Suppressor macrophage (primary cell): ENCODE results near the gene RBFOX2.
A peak's percentile ranks its signal among the peaks of the same experiment; 100 is the strongest.
"Not testable (repeated sequence)": the region's sequence is repeated elsewhere in the genome, so short reads cannot be mapped to it uniquely, and the experiment has no call there.

ENCODE experiments used
- DNase-seq, 4 experiments: peaks; one replicate each; pipeline ENCODE4 v3.0.0-alpha.2; 2020 to 2022

The RBFOX2 gene

DNA sequence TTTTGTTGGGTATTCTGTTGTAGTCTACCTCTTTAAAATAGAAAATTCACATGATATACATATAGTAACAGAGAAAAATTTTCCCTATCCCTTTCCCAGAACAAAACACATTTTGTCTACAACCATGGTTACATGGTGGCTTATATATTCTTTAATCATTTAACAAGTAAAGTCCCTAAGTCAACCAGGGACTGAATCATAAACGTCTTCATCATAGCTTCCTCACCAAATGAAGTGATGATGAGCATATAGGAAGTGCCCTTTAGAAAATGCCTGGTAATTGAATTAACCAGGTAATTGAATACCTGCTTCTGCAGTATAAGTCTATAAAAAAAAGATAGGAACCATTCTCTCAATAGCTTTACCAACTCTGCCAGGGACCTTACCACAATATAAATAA lies 209.7 kb downstream of the RBFOX2 start:
- no peak for DNase-seq

DNA sequence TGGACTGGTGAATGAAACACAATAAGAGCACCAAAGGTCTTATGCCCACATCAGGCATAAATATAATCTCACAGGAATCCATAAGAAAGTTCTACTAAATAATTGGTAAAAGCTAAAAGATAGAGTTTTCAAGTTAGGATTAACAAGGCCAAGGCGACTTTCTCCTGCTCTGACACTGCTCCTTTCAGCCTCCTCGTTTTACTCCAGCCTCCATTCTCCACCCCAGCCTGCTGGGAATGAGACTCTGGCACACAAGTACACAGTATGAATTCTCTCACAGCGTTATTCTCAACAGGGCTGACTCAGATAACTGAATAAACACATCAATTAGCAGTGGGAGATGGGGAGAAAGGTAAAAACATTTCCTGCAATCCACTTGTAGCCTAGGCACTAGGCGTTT lies 216.0 kb downstream of the RBFOX2 start:
- DNase-seq, result no peak

DNA sequence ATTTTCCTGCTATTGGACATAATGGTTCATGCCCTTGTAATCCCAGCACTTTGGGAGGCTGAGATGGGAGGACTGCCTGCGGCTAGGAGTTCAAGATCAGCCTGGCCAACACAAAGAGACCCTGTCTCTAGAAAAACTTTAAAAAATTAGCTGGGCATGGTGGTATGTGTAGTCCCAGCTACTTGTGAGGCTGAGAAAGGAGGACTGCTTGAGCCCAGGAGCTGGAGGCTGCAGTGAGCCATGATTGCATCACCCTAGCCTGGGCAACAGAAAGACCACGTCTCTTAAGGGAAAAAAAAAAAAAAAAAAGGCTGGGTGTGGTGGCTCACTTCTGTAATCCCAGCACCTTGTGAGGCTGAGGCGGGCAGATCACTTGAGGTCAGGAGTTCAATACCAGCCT lies 217.0 kb downstream of the RBFOX2 start:
- DNase-seq, result no peak

DNA sequence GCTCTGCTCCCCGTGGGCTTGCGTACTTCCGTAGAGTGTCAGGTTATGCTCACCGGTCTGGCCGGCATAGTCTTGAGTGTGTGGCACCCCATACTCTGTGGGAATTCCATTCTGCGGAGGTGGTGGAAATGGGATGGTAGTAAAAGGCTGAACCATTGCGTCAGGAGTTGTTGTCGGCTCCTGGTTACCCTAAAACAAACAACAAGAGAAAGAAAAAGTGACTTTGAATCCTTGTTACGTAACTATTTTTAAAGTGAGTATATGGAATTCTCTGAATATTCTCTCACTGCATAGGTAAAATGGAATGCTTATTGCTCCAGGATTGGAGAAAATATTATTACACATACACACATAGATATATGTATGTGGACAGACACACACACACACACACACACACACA lies 218.8 kb downstream of the RBFOX2 start:
- DNase-seq, result no peak

DNA sequence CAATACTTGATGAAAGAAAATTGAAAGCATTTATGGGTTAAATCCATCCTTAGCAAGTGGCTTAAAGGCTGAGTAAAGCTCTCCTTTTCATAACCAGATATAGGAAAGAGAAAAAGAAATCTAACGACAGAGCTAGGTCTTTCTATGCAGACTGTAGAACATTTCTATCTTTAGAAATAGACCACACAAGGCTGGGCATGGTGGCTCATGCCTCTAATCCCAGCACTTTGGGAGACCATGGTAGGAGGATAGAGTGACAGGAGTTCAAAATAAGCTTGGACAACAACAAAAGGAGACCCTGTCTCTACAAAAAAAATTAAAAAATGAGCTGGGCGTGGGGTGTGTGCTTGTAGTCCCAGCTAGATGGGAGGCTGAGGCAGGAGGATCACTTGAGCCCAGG lies 220.2 kb downstream of the RBFOX2 start:
- no peak for DNase-seq

DNA sequence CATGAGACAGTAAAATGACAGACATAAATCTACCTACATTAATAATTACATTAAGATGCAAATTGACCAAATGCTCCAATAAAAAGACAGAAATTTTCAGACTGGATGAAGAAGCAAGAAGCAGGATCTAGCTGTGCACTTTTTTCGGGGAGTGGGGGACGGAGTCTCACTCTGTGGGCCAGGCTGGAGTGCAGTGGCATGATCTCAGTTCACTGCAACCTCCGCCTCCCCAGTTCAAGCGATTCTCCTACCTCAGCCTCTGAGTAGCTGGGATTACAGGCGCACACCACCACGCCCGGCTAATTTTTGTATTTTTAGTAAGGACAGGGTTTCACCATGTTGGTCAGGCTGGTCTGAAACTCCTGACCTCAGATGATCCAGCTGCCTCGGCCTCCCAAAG lies 222.0 kb downstream of the RBFOX2 start:
- DNase-seq, result not testable (repeated sequence)

DNA sequence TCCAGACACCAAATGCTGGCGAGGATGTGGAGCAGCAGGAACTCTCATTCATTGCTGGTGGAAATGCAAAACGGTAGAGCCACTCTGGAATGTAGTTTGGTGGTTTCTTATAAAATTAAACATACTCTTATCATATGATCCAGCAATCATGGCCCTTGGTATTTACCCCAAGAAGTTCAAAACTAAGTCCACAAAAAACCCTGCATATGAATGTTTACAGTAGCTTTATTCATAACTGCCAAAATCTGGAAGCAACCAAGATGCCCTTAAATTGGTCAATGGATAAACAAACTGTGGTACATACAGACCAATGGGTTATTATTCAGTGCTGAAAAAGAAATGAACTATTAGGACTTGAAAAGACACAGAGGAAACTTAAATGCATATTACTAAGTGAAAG lies 223.2 kb downstream of the RBFOX2 start:
- DNase-seq, result no peak

DNA sequence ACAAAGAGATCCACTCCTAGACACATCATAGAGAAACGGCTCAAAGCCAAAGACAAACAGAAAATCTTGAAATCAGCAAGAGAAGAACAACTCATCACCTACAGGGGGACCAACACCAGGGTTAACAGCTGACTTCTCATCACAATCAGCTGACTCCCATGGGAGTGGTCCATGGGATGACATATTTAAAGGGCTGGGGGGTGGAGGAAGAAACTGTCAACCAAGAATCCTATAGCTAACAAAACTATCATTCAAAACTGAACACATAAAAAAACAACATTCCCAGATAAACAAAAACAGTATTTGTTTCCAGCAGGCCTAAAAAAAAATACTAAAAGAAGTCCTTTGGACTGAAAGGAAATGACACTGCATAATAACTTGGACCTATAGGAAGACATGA lies 224.2 kb downstream of the RBFOX2 start:
- no peak for DNase-seq

DNA sequence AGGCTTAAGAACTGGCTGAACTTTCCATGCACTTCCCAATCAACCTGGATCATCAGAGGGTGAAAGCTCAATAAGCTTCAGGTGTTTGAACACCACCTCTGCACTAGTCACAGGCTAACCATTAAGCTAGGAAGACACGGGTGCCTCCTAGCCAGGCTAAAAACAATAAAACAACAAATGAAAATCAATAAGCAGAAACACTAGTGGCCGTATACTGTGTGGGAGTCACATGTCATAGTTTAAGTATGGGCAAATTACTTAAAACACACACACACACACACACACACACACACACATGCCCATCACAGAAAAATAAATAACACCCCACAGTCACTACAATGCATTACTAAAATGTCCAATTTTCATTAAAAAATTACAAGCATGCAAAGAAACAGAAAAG lies 225.7 kb downstream of the RBFOX2 start:
- no peak for DNase-seq

DNA sequence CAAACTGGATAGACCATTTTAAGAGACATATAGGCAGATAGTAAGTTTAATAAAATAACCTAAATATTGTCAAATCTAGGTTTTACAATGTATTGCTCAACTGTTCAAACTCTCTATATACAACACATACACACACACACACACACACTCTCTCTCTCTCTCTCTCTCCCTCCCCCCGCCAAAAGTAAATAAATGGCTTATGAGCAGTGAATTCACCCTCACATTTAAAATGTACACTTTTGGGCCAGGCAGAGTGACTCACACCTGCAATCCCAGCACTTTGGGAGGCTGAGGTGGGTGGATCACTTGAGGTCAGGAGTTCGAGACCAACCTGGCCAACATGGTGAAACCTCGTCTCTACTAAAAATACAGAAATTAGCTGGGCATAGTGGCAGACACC lies 227.3 kb downstream of the RBFOX2 start:
- DNase-seq, result not testable (repeated sequence)

DNA sequence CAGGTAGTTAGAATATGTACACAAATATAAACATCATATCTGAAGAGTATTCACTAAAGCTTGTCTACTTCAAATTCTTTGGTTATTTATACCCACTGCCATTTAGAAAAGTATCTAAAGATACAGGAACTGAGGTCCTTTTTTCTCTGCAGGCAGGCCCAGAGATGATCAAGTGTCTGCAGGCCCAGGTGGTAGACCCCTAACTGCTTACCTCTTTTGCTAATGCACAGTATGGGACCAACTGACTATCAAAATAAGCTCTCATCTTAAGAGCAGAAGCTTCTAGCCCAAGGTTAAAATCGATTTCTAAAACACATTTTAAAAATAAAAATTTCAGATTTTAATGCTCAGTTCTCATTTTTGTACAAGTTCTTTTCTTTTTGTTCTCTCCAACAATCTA lies 229.5 kb downstream of the RBFOX2 start:
- DNase-seq, result no peak

DNA sequence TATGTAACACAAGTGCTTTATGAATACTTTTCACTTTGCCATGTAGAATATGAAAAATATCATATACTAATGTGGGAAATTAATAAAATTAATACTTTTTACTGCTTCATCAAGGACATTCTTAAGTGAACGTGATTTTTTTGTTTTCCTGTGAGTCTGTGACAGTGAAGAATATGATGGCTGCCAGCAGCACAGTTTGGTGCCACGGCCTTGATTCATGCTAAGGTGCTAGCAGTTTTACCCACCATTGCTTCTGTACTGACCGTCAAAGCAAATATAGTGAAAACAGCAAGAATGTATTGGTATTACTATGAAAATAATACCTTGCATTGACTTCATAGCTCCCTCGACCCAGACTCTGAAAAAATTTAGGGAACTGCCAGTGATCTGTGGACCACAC lies 231.2 kb downstream of the RBFOX2 start:
- no peak for DNase-seq

DNA sequence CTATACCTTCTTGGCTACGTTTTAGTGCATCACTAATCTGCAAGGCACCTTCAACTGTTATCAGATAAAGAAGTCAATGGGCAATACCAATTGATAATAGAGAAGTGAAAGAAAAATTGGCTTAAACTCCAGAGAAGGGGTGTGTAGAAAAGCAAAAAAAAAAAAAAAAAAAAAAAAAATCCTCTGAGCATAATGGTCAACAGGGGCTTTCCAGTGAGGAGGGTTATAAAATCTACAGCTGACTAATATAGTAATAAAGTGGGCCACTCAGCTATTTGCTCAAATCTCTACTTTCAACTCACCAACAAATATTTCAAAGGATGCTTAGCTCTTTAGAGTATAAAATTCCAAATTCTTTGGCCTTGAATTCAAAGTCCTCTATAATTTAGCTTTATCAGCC lies 233.1 kb downstream of the RBFOX2 start:
- no peak for DNase-seq

DNA sequence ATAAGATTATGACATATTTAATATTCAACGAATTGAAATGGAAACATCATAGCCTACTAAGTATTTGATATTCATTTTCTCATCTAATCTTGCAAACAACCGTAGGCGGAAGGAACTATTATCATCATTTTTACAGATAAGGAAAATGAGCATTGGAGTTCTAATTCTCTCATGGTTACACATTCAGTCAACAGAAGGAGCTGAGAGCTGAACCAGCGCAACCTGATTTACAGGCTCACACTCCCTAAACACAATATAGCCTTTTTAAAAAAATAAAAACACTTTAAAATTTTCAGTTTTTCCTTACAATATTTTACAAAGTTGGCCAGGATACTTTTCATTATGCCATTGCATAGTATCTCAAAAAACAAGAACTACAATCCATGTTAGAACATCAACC lies 236.1 kb downstream of the RBFOX2 start:
- no peak for DNase-seq

DNA sequence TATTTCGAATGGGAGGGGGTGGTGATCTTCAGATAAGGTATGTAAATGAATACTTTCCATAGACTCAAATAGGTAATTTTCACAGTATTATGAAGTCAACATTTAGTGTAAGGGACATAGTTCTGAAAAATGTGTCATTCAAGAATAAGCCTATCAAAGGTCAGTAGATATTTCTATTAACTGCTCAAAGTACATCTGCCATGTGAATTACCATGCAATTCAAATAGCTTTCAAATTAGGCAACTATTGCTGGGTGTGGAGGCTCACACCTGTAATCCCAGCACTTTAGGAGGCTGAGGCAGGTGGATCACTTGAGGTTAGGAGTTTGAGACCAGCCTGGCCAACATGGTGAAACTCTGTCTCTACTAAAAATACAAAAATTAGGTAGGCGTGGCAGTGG lies 236.8 kb downstream of the RBFOX2 start:
- not testable (repeated sequence) for DNase-seq

DNA sequence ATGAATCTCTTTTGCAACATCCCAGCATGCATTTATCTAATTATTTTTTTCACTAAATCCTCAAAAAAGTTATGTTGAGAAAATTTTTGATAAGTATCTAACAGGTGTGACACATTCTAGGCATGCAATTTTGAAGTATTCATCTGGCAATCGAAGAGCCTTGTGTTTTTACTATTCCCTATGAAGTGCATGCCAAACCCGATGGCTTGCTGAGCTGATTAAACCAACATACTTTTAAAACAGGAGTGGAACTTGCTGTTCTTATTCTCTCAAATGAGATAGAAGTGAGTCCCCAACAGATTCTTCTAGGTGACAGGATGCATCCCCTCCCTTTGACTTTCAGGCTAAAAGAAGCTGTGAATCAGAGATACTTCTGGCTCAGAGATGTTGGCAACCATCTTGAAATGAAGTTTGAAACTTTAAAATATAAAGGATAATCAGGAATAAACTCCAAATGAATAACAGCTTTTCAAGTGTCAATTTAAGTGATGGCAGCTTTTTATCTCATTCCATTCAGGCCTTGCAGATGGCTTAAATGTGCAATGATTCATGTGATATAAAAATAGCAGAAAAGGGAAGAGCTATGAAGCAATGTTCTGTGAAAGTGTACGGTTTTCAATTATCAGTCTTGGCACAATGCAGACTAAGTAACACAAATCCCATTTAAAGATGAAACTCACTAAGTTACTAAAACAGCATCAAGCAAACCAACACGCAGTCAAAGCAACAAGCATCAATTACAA lies 243.3 kb downstream of the RBFOX2 start:
- peak; percentile 4 to 47 (median 24) for DNase-seq

DNA sequence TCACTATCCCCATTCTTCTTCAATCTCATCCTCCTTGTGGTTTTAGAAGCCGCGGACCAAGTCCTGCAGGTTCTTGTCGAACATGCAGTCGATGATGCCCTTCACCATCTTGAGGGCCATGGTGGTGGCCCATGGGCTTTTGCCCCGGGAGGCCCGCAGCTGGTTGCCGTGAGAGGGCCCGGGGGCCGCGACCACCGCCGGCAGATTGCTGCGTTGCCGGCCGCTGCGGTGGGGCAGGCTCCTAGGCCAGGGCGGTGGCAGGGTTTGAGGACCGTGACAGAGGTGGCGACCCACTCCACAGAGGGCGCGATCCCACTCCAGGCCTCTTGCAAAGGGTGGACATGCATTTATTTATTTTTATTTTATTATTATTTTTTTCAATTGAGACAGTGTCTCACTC lies 244.0 kb downstream of the RBFOX2 start:
- no peak for DNase-seq

DNA sequence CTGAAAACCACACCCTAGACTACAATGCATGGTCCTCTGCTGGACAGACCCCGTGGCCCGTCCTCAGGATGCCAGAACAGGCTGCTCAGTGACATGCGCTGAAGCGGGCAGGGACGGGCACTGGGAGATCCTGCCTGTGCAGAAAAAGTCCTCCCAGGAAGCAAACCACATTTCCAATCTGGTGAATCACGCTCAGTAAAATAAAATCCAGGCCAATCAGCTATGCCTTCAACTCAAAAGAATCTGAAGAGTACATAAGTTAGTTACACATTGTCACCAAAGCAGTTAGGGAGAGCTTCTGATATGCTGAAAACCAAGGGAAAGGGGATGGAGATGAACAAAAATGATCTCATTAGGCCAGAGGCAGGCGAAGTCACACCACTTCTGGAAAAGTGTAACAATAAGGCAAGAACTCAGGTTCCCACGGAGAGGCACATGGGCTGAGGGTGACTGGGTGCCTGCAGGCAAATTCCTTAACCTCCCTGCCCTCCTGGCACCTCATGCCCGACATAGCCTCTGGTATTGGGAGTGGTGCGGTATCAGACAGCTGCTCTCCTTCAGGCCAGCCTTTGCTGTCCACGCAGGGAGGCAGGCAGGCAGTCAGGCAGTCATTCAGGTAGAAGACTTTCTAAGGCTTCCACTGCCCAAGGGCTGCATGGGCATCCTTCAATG lies 244.5 kb downstream of the RBFOX2 start:
- DNase-seq, result no peak

DNA sequence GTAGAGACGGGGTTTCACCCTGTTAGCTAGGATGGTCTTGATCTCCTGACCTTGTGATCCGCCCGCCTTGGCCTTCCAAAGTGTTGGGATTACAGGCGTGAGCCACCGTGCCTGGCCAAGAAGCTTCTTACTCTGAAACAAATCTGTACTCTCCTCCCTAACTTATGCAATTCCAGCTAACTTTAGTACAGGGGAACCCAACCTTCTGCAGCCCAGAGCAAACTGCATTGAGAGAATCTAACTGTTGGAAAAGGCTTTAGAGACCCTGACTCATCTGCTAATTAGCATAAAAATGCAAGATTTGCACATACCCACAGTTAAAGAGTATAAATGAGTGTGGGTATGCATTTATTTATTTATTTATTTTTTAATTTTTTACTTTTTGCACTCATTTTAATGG lies 246.1 kb downstream of the RBFOX2 start:
- no peak for DNase-seq

DNA sequence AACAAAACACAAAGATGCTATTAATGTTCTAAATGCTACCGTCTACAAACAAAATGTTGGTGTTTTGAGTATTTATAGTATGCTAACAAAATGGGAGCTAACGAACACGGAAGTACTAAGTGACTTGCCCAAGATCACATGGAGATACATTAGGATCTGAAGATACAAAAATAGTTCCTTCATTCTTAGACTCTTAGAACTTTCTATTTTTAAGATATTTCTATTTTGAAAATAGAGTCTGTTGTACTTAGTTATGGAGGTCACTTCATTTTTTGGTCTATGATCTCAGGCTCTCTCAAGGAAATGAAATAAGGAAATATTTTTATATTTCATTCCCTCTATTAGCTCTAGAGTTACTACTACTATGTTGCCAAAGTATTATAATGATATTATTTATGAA lies 246.7 kb downstream of the RBFOX2 start:
- DNase-seq, result no peak

DNA sequence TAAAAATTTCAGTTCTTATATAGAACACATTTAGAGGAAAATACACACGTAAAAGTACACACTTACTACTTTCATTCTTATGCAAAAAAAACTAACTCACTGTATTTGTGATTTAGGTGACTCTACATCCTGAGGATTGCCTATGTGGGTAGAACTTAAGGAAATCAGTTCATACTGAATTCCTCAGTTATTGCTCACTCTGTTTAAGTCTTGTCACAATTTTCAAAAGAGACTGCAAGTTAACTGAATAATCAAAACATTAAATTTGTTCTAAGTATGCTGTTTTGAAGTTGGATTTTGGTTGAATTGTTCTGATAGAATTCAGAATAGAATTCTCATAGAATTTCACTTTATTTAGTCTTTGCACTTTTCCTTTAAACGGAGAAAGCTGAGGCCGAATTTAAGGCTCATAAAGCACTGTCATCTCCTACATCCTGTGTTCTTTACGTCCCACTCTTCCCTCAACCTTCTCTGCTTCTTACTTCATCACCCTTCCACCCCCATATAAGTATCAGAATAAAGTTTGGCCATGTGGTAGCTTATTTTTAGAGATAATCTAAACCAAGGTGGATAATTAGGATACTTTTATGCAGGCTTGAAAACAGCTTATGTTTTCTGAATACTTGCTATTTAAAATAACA lies 251.2 kb downstream of the RBFOX2 start:
- no peak for DNase-seq

DNA sequence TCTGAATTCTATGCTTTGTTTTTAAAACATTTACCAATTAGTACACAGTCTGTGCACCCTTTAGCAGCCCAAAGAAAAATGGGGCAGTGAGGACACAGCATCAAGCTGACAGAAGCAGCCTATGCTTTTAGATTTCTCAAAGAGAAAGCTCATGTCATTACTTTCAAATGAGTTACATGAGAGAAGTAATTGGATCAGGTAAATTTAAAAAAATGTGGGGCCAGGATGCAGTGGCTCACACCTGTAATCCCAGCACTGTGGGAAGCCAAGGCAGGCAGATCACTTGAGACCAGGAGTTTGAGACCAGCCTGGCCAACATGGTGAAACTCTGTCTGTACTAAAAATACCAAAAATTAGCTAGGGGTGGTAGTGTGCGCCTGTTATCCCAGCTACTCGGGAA lies 253.3 kb downstream of the RBFOX2 start:
- no peak for DNase-seq

DNA sequence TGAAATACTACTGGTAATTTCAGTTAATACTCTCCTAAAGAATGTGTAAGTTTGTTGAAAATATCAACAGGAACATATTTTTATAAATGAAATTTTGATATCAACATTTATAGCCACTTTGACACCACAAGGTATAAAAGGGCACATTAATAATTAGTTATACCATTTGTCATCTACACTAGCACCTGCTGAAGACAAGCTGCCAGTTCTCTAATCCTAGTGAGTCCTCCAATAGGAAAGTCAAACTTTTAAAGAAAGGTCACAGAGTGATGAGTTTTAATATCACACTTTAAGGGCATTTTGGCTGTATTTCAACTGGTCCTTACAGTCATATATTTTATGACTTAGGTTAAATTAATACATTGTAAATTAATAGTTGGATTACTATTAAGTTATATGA lies 258.6 kb downstream of the RBFOX2 start:
- DNase-seq, result no peak
